SW480 (cell line): ENCODE results near the gene MZB1.
A peak's percentile ranks its signal among the peaks of the same experiment; 100 is the strongest.

Source experiments
- DNase-seq: peaks from one replicate; pipeline ENCODE4 v3.0.0-alpha.2; 2016; ENCODE audit warnings: low spot score

MZB1 gene, protein sequence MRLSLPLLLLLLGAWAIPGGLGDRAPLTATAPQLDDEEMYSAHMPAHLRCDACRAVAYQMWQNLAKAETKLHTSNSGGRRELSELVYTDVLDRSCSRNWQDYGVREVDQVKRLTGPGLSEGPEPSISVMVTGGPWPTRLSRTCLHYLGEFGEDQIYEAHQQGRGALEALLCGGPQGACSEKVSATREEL

DNA sequence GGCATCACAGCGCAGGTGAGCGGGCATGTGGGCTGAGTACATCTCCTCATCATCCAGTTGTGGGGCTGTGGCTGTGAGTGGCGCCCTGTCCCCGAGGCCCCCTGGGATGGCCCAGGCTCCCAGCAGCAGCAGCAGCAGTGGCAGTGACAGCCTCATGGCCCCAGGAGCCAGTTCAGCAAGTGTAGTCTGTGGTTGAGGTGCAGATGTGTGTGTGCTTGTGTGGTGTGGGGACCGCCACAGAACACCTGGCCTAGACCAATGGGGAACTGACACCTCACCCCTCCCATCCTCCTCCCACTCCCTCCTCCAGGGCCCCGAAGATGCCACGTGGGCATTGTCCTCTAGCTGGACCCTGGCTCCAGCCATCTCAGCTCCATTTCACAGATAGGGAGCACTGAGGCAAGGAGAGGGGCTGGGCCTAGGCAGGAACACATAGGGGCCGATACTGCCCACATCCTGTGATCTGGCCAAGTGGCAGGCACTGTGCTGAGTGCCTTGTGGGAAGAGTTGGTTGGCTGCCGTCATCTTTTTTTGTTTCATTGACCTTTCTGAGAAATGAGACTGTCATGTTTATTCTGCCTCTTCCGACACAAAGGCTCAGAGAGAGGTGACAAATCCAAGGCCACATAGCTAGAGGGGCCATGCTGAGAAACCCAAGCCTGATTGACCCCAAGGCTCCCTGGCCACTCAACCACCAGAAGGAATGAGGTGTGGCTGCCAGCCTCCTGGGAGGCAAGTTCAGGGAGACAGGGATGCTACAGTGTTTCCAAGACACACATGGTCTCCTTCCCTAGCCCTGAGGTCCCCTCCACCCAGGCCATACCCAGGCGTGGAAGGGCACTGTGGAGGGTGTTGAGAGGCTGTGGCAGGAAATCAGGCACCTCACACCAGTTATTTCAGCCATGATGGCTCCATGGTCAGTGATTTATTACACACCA, at the start of gene MZB1:
Gene MZB1 (minus strand): TSS at position 213 of the 938 bp plus-strand sequence. CDS start 57 bp downstream, at position 156.
- no peak for DNase-seq

DNA sequence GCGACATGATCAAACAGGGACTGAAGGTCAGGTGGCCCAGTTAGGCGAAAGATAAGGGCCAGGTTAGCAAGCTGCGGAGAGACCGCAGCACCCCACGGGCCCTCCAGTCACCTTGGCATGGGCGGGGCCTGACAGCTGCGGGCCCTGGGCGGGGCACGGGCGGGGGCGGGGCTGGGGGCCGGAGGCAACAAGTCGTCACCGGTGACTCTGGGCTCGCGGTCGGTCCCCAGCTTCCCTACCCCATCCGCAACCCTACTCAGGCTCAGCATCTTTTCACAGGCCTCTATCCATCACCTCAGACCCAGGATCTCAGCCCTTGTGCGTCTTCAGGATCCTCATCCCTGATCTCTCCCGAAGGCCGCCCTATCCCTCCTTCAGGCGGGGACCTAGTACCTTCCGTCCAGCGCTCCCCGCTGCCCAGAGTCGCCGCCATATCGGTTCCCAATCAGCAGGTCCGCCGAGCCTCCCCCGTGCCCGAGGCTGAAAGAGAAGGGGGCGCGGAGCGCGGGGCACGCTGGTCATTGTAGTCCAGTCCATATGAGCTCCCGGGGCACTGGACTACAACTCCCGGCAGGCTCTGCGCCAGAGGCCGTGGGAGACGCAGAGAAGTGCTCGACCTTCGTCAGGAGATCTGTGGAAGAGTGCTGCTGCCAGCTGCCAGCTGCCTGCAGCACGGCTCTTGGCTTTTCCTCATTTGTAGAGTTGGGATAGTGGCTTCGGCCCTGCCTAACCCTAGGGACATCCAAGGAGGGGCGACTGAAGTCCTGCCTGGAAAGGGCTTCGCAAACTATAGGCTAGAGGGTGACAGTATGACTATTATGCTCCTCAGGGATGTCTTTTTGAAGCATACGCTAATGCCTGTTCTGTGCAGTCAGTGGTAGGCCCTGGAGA, 49.5 kb upstream of the MZB1 start, which contains the start of gene DNAJC18:
Gene DNAJC18 (minus strand): TSS at position 513 of the 891 bp plus-strand sequence. CDS start 80 bp downstream, at position 433.
- peak; percentile 92 for DNase-seq

DNA sequence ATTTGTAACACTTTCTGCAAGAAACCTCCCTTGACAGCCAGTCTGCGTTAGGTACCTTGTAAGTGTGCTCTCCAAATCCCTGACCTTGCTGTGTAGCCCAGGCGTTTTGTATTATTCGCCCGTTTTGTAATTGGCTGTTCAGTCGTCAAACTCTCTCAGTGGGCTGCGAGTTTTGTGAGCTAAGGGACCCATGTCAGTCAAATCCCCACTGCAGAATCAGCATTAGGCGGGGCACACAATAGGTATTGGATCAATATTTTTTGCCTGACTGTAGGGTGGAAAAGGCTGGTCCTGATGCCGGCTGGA, 48.9 kb upstream of the MZB1 start:
- DNase-seq = no peak

DNA sequence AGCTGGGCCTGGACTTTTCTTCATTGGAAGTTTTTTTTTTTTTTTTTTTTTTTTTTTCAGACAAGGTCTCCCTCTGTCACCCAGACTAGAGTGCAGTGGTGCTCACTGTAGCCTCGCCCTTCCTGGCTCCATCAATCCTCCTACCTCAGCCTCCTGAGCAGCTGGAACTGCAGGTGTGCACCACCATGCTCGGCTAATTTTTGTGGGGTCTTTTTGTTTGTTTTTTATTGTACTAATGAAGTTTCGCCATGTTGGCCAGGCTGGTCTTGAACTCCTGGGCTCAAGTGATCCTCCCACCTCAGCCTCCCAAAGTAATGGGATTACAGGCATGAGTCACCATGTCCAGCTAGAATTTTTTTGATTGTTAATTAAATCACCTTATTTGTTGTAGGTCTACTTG, 46.0 kb upstream of the MZB1 start:
- DNase-seq = no peak

DNA sequence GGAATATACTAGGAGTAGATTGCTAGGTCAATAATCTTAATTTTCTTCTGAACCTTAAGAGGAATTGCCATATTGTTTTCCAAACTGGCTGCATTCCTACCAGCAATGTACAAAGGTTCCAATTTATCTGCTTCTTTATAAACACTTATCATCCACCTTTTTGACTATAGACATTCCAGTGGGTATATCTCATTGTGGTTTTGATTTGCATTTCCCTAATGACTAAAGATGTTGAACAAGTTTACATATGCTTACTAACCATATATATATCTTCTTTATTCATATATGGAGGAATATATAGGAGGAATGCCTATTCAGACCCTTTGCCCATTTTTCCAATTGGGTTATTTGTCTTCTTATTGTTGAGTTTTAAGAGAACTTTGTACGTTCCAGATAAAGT, 42.0 kb upstream of the MZB1 start:
- DNase-seq = no peak

DNA sequence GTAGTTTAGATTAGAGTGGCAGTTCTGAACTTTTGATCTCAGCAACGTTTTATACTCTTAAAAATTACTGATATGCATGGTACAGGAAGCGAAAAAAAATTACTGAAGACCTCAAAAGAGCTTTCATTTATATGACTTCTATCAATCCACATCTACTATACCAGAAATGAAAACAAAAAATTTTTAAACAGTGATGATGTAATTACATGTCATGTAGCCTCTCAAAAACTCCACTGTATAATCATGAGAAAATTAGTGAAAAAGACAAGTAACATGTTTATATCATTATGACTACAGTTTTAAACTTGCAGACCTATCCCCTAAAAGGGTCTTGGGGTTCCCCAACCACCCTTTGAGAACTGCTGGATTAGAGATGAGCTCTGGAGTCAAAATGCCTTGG, 40.3 kb upstream of the MZB1 start:
- no peak for DNase-seq

DNA sequence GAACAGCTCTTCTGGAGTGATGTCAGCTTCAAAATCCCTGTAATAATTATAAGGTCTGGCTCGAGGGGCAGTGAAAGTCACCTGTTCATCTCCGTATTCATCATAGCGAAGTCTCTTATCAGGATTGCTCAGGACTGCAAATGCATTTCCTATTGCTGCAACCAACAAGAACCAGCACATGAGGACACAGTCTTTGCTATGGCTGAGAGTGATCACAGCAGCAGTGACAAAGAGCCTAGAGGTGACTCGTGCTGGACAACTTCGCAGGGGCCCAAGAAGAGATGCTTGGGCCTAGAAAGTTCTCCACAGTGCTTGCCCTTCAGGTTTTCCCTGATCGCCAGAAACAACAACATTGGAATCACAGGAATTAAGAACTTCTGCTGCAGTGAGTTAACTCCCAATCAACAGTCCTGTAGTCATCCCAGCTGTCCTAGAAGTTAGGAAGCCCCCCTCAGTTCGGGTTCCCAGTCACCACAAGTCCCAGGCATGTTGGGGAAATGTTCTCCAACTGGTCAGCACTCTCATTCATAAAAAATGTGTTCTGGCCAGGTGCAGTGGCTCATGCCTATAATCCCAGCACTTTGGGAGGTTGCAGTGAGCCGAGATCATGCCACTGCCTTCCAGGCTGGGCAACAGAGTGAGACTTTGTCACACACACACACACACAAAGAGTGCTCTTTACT, 36.6 kb upstream of the MZB1 start:
- DNase-seq = no peak

DNA sequence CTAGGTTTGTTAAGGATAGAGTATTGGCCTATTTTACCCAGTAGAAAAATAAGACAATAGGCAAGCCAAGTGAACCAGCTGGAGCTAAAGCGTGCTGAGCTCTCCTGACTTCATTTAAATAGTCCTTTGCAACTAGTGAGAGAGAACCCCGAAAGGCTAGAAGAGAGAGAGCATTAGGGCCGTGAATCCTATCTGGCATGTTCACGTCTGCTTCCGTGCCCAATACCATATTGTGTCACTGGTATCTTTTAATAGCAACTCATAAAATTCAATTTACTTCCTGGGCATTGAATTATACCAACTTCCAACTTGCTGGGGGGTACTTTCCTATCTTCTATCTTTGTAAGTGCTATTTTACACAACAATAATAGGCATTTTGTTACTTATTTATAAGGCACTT, 35.8 kb upstream of the MZB1 start:
- DNase-seq = no peak

DNA sequence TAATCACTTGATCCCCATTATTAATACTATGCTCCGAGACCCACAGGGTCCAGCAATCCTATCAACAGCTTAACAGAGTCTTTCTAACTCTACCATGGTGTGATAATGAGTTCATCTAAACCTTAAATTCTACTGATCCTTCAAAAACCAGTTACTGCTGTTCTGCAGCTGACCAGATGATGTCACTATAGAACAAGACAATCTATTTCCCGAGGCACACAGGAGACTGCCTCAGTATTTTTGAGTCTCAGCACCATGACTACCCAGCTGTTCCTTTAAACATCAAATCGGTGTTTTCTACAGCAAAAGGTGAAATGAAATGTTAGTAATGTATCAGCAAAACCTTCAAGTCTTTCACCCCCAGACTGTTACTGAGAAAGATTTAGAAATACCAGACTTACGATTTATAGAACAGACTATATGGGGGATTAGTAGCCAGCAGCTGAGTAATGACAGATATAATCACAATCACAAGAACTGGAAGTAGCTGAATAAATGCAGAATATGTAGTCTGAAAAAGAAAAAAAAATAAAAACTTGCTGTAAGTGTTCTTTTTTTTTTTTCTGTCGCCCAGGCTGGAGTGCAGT, 32.7 kb upstream of the MZB1 start:
- DNase-seq = peak; percentile 74

DNA sequence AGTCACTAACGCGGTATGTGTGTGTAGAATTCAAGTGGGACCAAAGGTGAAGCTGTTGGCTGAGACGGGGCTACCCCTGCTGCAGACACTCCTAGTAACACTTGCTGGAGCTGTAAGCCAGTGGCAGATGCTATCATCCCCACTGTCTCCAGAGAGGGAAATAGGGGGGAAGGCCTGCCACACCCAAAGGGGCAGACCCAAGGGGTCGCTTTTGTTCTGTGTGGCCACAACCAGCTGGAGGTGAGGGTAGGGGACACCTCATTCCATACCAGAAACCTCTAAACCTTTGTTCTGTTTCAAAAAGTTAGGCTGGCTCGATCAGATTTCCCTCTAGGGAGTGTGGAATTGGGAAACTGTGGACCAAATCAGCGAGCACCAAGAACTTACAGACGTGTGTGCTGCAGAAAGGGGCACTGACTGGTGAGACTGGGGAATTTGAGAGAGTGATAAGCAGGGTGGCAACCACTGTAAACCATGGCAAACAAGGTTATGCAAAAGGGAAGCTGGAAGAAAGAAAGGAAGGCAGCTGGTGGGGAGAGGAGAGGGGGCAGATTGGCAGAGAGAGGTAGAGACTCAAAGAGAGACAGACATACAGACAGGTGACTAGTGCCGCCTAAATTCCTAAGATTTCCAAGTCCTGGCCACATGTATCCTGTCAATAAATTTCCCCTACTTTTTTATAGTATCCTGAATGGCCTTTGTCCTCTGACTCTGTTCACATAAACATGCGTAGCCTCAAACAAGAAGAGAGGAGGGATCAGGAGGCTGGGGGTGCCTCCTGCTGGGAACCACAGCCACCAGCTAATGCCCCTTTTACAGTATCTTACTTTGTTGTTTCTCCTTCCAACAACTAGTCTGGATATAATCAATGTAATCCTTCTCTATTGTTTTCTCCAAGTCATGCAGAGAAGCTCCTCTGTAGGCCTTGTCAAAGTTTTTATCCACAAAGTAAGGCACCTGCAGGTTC, 29.8 kb upstream of the MZB1 start:
- no peak for DNase-seq

DNA sequence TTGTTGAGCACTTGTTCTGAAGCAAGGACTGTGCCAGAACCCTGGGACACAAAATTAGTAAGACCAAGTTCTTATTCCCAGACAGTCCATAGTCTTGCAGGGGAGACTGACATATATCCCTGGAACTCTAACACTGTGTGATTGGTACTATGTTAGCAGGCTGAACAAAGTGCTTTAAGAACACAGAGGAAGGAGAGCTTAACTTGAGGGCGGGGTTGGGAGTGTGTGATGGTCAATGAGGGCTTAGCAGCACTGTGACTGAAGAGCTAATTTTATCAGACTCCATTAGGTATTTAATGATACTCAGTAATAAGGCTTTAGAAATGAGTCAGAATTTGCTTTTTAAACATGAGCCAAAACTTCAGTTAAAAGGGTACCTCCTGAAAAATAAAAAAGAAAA, 29.1 kb upstream of the MZB1 start:
- DNase-seq = no peak

DNA sequence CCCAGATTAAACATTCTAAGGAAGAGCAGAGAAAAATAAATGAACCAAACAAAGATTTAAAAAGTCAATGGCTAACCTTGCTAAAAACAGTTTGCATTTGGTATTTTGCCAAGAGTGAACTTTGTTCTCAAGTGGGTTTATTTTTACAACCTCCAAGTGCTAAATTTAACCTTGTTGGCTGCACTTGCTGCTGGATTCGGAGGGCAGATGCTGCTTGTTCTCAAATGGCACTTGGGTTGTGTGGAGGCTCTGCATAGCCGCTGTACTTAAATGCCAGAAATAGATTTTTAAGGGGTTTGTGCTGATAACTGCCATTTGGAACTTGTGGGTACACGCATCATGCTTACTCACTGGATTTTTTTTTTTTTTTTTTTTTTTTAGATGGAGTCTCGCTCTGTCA, 27.5 kb upstream of the MZB1 start:
- DNase-seq = no peak

DNA sequence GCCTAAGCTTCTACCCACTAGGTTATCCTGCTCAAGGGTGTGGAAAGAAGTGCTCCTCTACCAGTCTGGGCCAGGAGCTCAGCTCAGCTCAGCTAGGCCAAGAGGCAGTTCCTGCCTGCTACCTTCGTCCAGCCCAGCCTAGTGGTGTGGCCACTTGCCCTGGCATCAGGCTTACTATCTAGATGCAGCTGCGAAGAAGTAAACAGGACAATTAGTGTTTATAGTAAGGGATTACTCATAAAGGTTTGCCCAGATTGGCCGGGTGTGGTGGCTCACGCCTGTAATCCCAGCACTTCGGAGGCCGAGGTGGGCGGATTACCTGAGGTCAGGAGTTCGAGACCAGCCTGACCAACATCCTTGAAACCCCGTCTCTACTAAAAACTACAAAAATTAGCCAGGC, 26.9 kb upstream of the MZB1 start:
- DNase-seq = no peak

DNA sequence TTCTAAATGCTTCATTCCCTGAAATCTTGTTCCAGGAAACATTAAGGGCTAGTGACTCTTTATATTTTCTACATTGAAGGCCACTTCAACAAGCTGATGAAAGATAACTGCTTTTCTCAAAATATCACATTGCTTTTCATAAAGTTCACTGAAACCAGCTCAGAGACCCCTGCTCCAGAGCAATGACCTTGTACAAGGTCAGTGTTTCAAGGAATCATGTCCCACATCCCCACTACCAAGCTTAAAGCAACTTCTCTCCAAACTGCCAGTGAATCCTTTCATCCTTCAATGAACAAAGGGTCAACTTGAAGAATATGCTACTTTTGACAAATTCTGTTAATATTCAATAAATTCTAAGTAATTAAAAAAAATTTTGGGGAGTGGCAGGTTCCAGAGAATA, 26.2 kb upstream of the MZB1 start:
- no peak for DNase-seq

DNA sequence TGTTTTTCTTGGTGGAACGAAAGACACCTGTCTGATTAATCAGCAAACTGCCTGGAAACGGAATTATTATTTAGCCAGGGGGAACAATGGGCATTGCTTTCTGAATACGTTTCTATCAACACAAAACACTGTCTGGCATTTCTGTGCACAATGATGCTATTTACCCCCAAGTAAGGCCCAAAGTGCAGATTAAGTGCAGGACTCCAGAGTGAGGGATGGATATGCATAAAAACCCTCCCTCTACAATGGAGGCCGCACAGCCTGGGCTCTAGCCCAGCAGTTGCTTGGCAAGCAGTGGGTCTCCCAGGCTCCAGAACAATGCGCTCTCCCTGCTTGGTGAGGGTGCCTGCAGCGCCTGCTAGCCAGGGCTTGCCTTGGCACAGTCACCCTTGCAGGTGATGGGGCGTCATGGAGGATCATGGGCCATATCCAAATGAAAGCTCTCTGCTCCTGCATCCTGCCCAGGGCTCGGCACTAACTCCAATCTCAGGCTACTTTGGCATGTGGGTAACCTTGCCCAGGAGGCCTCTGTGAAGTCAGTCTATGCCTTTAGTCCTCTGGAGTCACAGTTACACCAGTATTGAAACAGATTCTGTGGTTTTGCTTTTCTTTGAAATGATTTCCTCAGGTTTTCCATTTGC, 25.6 kb upstream of the MZB1 start:
- DNase-seq = no peak

DNA sequence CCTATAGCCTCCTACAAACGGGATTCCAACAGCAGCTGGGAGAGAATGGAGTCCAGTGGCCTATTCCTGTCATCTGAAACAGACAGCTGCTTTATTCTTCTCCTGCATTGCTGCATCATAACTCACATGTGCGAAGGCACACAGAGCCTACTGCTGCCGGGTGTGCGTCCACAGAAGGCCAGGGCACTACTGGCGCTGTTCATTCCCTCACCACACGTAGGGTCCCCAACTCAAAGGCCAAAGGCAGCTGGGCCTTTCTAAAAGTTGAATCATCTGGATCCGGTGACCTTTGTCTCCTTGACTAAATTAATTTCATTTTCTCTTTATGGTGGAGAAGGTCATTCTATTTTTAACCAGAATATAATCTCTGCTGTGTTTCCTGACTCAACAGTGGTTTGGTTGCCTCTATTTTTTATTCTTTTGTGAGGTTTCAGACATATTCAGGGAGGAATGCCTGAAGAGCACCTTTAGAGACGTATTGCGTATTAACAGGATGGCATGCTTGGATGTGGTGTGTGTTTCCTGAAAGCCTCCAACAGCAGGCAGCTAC, 24.9 kb upstream of the MZB1 start:
- peak; percentile 31 for DNase-seq

DNA sequence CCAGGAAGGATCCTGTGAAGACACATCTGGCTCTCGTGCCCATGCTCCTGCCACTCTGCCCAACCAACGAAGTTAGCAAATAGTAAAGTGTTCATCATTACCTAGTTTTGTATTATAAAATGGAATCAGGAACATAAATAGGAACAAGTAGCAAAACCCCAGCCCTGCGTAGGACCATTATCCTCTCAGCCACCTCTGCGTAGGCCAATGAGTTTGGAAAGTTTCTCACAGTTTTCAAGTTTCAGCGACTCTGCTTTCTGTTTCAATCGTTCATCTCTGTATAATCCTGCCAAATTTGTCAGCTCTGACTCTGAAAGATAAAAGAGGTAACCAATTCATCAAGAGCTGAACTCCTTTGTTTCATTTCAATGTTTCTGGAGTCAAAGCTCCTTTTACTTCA, 24.2 kb upstream of the MZB1 start:
- DNase-seq = no peak

DNA sequence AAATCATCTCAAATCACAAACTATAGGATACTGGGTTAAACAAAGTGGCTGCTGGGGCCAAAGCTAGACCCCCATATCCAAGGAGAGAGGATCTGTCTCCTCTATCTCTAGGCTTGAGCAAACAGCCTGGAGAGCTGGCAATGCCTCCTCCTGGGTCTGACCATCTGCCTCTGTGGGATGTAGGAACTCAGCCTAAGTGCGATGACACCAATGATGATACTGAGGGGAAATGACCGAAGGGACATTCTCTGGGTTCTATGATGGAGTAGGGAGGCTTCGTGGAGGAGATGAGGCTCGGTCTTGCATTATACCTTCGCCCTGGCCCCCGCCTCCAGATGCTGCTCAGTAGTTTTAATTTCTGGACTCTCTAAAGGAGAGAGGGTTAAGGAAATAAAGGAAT, 23.4 kb upstream of the MZB1 start:
- no peak for DNase-seq

DNA sequence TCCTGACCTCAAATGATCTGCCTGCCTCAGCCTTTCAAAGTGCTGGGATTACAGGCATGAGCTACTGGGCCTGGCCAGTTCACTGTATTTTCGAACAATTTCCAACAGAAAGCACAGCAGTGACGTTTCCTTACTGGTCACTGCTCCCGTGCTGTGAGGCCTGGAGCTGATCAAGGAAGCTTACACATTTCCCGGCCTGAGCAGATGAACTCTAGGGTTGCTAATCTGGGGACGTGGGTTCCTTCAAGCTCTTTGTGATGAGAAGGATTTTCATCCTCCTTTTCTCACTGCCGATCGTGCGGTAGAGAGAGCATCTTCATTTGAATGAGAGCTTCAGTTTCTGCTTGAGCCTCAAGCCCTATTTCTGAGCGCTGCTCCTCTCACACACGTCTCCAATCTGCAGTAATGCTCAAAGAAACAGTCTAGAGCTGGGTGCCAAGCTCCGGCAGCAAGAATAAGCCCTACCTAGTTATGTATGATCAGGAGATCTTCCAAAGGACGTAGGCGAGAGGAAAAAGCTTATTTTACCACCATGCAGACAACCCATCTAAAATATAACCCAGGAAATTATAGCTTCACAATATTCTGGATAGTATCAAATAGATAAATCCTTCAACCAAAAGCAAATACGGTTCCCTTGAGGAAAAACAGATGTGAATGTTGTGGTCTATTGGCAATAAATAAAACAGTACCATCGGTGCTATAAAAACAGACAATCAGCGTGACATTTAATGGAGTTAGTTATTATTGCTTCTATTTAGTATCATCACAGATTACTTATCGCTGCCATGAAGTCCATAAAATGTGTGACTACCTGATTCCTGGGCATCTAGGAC, 21.5 kb upstream of the MZB1 start:
- no peak for DNase-seq
